Measurements from ENCODE around the gene ATP8B1. TPM values are rescaled to one million over a fixed set of nuclear protein-coding genes. Genes with fewer than 3 reads are reported as not detected.
"Not testable (repeated sequence)": the region's sequence is repeated elsewhere in the genome, so short reads cannot be mapped to it uniquely, and the experiment has no call there.

ATP8B1 gene
- total and polyA plus RNA-seq, 8 donors: 14.4 to 189 (median 53.3) TPM

- H3K9me3 ChIP-seq: peaks cover 0 to 10% (median 0%) of the 10 kb centered on the region in 4 donors
- no peaks in the 10 kb centered on the region for H3K27me3 ChIP-seq
- TF ChIP-seq POLR2AphosphoS5 (IDR thresholded peaks at IDR 0.05): no peak
- TF ChIP-seq EP300 (IDR thresholded peaks at IDR 0.05): no peak
- TF ChIP-seq, protein P1, sequence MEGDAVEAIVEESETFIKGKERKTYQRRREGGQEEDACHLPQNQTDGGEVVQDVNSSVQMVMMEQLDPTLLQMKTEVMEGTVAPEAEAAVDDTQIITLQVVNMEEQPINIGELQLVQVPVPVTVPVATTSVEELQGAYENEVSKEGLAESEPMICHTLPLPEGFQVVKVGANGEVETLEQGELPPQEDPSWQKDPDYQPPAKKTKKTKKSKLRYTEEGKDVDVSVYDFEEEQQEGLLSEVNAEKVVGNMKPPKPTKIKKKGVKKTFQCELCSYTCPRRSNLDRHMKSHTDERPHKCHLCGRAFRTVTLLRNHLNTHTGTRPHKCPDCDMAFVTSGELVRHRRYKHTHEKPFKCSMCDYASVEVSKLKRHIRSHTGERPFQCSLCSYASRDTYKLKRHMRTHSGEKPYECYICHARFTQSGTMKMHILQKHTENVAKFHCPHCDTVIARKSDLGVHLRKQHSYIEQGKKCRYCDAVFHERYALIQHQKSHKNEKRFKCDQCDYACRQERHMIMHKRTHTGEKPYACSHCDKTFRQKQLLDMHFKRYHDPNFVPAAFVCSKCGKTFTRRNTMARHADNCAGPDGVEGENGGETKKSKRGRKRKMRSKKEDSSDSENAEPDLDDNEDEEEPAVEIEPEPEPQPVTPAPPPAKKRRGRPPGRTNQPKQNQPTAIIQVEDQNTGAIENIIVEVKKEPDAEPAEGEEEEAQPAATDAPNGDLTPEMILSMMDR (IDR thresholded peaks at IDR 0.05): no peak
- no peak for TF ChIP-seq POLR2A (IDR thresholded peaks at IDR 0.05)
- no peak for DNase-seq
- peaks cover 5 to 54% (median 35%) of the 10 kb centered on the region in 4 donors for H3K36me3 ChIP-seq
- H3K27ac ChIP-seq: no peak overlapping the region
- no peak overlapping the region for H3K4me3 ChIP-seq
- peaks cover 0 to 2% (median 1%) of the 10 kb centered on the region in 4 donors for H3K4me1 ChIP-seq
- intact Hi-C loops (cut with DNase I; ENCODE audit: low total_unique reads): no loop called here
Measured at GRCh38 chr18:57644540-57644939, 158.6 kb downstream of the ATP8B1 start.

DNA sequence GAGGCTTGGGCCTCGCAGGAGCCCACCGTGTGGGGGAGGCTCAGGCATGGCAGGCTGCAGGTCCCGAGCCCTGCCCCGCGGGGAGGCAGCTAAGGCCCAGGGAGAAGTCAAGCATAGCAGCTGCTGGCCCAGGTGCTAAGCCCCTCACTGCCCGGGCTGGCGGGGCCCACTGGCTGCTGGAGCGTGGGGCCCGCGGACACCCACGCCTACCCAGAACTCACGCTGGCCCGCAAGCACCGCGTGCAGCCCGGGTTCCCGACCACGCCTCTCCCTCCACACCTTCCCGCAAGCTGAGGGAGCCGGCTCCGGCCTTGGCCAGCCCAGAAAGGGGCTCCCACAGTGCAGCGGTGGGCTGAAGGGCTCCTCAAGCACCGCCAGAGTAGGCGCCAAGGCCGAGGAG lies 159.4 kb downstream of the ATP8B1 start:
- intact Hi-C loops (cut with DNase I; ENCODE audit: low total_unique reads); H3K27ac ChIP-seq; H3K4me3 ChIP-seq; H3K4me1 ChIP-seq; H3K27me3 ChIP-seq; DNase-seq; H3K9me3 ChIP-seq: not testable (repeated sequence)
- H3K36me3 ChIP-seq: peaks cover 5 to 45% (median 30%) of the 10 kb centered on the region in 4 donors
- 95 to 99% (median 98%) methylated on average over 6 to 25 of the region's 25 CpGs for WGBS, 5 donors

DNA sequence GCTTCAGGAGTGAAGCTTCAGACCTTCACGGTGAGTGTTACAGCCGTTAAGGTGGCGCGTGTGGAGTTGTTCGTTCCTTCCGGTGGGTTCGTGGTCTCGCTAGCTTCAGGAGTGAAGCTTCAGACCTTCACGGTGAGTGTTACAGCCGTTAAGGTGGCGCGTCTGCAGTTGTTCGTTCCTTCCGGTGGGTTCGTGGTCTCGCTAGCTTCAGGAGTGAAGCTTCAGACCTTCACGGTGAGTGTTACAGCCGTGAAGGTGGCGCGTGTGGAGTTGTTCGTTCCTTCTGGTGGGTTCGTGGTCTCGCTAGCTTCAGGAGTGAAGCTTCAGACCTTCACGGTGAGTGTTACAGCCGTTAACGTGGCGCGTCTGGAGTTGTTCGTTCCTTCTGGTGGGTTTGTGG lies 160.7 kb downstream of the ATP8B1 start:
- intact Hi-C loops (cut with DNase I; ENCODE audit: low total_unique reads): not testable (repeated sequence)
- peaks cover 5 to 33% (median 17%) of the 10 kb centered on the region in 4 donors for H3K36me3 ChIP-seq
- 94 to 99% (median 97%) methylated on average over 17 to 24 of the region's 29 CpGs; no CpG with 5 or more reads in 1 of the 5 donors for WGBS, 5 donors

DNA sequence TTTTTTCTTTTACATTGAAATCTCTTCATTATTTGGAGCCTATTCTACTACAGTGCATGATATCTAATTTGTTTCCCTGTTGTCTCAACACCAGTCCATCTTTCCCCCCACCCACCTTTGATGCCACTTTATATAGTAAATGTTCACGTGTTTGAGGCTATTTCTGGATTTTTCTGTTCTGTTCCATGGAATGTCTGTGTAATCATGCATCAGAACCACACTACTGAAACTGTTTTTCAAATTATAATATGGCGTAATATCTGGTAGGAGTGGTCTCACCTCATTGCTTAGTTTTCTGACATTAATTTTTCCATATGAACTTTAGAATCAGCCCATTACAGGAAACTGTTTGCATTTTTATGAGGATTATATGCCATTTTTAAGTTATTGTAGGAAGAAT lies 162.4 kb downstream of the ATP8B1 start:
- H3K36me3 ChIP-seq: peaks cover 5 to 24% (median 13%) of the 10 kb centered on the region in 4 donors
- WGBS, 5 donors: 80 to 89% (median 87%) methylated on average over 2 of the region's 2 CpGs
- H3K27ac ChIP-seq: no peak overlapping the region
- intact Hi-C loops (cut with DNase I; ENCODE audit: low total_unique reads): no loop called here
- H3K4me1 ChIP-seq: no peaks in the 10 kb centered on the region
- peaks cover 0 to 10% (median 0%) of the 10 kb centered on the region in 4 donors for H3K9me3 ChIP-seq
- TF ChIP-seq POLR2AphosphoS5 (IDR thresholded peaks at IDR 0.05) (no peak), EP300 (IDR thresholded peaks at IDR 0.05) (no peak), POLR2A (IDR thresholded peaks at IDR 0.05) (no peak)
- TF ChIP-seq, protein P1 (IDR thresholded peaks at IDR 0.05): no peak
- DNase-seq: no peak
- no peak overlapping the region for H3K4me3 ChIP-seq
- no peaks in the 10 kb centered on the region for H3K27me3 ChIP-seq

More for the DNA sequence above, 160.7 kb downstream of the ATP8B1 start:
- DNase-seq, H3K27me3 ChIP-seq, H3K27ac ChIP-seq, H3K9me3 ChIP-seq, H3K4me1 ChIP-seq, H3K4me3 ChIP-seq: not testable (repeated sequence)

DNA sequence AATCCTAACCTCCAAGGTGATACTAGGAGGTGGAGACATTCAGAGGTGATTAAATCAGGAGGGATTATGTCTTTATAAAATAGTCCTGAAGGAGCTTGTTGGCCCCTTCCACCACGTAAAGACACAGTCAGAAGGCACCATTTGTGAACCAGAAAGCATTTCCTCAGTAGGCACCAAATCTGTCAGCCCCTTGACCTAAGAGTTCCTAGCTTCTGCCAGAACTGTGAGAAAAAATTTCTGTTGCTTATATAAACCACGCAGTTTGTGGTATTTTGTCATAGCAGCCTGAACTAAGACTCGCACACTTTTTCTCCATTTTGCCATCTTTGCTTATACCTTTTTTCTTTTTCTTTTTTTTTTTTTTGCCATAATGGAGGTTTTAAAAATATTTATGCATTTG lies 162.9 kb downstream of the ATP8B1 start:
- Histone ChIP-seq H3K27ac (no peak overlapping the region), H3K36me3 (peaks cover 5 to 24% (median 11%) of the 10 kb centered on the region in 4 donors), H3K9me3 (peaks cover 0 to 10% (median 0%) of the 10 kb centered on the region in 4 donors), H3K27me3 (no peaks in the 10 kb centered on the region), H3K4me3 (no peak overlapping the region), H3K4me1 (peaks cover 0 to 3% (median 0%) of the 10 kb centered on the region in 4 donors)
- no peak for TF ChIP-seq EP300 (IDR thresholded peaks at IDR 0.05)
- no peak for TF ChIP-seq POLR2A (IDR thresholded peaks at IDR 0.05)
- TF ChIP-seq, protein P1 (IDR thresholded peaks at IDR 0.05): no peak
- TF ChIP-seq POLR2AphosphoS5 (IDR thresholded peaks at IDR 0.05): no peak
- intact Hi-C loops (cut with DNase I; ENCODE audit: low total_unique reads): no loop called here
- 55 to 61% (median 59%) methylated on average over 3 of the region's 3 CpGs for WGBS, 5 donors
- DNase-seq: no peak

Measured in stomach (tissue), 9 donors.